Effector memory CD4-positive, alpha-beta T cell (primary cell): ENCODE results near the gene BAD.

Experiments
- DNase-seq, 3 donors: peaks; one replicate each; pipeline ENCODE4 v3.0.0-alpha.2; 2020
- H3K27ac ChIP-seq: 2 replicates; pipeline ENCODE4 v1.7.0; 2013; ENCODE audit warnings: mild to moderate bottlenecking, low read length, moderate library complexity; ENCODE audit not compliant: insufficient read depth, poor library complexity, severe bottlenecking
- H3K27me3 ChIP-seq: replicated peaks from 2 replicates; pipeline ENCODE4 v1.7.0; 2013; ENCODE audit warnings: mild to moderate bottlenecking, low read length; ENCODE audit not compliant: insufficient read depth, control insufficient read depth, poor library complexity, severe bottlenecking
- H3K36me3 ChIP-seq: 2 replicates; pipeline ENCODE4 v1.7.0; 2013; ENCODE audit warnings: mild to moderate bottlenecking, low read length, moderate library complexity; ENCODE audit not compliant: control insufficient read depth, insufficient read depth
- H3K4me1 ChIP-seq: 2 replicates; pipeline ENCODE4 v1.7.0; 2013; ENCODE audit warnings: low read length, mild to moderate bottlenecking; ENCODE audit not compliant: control insufficient read depth, insufficient read depth, poor library complexity, severe bottlenecking
- H3K4me3 ChIP-seq: 2 replicates; pipeline ENCODE4 v1.7.0; 2013; ENCODE audit warnings: low read length, low read depth, mild to moderate bottlenecking; ENCODE audit not compliant: insufficient read depth, poor library complexity, severe bottlenecking
- H3K9me3 ChIP-seq: 2 replicates; pipeline ENCODE4 v1.7.0; 2013; ENCODE audit warnings: mild to moderate bottlenecking, low read length, moderate library complexity; ENCODE audit not compliant: control insufficient read depth

The BAD gene

DNA sequence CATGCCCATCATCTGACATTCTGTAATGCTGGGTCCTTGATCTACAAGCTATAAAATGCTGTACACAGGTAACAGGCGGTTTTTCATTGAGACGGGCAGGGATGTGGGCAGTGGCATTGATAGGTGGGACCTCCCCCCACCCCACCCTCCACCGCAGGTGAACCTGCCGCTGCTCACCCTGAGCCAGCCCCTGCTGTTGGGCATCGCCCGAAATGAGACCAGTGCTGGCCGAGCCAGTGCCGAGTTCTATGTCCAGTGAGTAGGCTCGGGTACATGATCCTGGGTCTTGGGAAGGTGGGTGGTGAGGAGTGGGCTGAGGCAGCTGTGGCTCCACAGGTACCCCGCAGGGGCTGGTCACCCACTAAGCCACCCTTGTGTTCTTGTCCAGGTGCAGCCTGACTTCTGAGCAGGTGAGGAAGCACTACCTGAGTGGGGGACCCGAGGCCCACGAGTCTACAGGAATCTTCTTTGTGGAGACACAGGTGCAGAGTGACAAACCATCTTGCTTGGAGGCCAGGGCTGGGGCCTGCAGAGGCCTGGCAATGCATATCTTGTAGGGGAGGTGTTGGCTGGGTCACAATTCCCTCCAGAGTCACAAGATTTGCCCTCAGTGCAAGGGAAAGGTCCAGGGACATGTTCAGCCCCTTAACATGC, 55.2 kb downstream of the BAD start:
- no peak for DNase-seq
- H3K36me3 ChIP-seq, result no peaks in the 10 kb centered on the region
- no peaks in the 10 kb centered on the region for H3K9me3 ChIP-seq
- no peak overlapping the region for H3K4me3 ChIP-seq
- no peaks in the 10 kb centered on the region for H3K27me3 ChIP-seq
- peaks cover 50% of the 10 kb centered on the region for H3K4me1 ChIP-seq
- H3K27ac ChIP-seq, result peak overlapping the region; percentile 85

DNA sequence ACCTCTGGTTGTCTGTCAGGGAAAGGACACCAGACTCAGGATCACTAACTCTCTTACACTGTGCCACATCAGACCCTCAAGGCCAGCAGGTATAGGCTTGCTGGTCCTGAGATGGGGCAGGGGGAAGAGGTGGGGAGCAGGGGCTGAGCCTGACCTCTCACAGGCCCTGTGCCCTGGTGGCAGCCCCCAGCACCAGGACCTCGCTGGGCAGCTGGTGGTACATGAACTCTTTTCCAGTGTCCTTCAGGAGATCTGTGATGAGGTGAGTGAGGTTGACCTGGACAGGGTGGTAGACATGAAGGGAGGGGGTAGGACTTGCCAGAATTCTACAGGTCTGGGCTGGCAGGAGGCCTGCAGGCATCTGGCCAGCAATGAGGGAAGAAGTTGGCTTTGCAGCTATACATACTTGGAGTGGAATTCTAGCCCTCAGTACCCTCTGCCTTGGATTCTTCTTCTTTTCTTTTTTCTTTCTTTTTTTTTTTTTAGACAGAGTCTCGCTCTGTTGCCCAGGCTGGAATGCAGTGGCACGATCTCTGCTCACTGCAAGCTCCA, 57.0 kb downstream of the BAD start:
- peaks cover 11% of the 10 kb centered on the region for H3K36me3 ChIP-seq
- DNase-seq, result no peak
- no peaks in the 10 kb centered on the region for H3K27me3 ChIP-seq
- H3K4me3 ChIP-seq, result peak overlapping the region; percentile 80
- no peaks in the 10 kb centered on the region for H3K9me3 ChIP-seq
- peak overlapping the region; percentile 82 for H3K27ac ChIP-seq
- H3K4me1 ChIP-seq, result peaks cover 43% of the 10 kb centered on the region

DNA sequence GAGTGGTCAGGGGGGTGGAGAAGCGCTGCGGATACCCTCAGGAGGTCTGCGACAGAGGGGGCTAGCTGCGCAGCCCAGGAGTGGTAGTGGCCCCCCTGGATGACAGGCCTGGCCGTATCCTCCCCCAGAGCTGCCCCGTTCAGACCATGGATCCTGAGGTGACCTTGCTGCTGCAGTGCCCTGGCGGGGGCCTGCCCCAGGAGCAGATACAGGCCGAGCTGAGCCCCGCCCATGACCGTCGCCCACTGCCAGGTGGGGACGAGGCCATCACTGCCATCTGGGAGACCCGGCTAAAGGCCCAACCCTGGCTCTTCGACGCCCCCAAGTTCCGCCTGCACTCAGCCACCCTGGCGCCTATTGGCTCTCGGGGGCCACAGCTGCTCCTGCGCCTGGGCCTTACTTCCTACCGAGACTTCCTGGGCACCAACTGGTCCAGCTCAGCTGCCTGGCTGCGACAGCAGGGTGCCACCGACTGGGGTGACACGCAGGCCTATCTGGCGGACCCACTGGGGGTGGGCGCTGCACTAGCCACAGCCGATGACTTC, 57.9 kb downstream of the BAD start:
- DNase-seq, result peak; percentile 43 to 52 (median 52)

DNA sequence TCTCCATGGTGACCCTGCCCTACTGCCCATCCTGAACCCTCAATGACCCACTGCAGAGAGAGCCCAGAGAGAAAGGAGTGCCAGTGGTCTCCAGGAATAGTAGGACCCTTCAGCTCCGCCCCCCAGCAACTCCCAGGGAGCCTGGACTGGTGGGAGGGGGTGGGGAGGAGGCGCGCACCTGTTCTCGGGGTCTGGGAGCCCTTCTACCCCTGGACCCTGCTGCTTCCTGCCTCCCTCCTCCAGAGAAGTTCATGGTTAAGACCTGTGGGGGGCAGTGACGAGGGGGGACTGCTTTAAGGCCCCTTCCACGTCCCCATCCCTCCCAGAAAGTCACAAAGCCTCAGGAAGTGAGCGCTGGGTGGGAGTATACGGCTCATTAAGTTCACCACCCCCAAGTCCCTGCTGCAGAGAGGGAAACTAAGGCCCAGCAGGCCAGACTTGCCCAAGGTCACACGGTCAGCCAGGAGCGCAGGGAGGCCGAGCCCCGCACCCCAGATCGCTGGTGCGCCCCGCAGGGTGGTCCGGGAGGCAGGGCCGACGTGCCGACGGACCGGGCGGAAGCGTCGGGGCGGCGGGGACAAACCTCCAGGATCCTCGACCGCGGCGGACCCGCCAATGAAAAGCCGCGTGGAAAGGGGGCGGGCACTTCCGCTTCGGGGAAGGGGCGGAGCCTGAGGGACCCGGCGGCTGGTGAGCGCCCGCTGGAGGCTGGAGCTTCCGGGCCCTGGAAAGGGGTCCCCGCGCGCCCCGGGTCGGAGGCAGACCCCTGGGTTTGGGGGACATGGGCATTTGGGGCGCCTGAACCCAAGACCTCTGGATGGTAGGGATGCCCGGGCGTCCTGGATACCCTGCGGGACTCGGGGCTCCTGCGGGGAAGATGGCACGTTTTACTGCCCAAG, 58.6 kb downstream of the BAD start, which contains the start of the genes NUDT22 and TRPT1:
TSS of gene NUDT22 (plus strand) at position 667 of the 899 bp plus-strand sequence. CDS start 379 bp downstream, outside the sequence.
TSS of gene TRPT1 (minus strand) at position 579 of the 899 bp plus-strand sequence. CDS start at position 253, 326 bp downstream.
- Histone ChIP-seq H3K4me3 (peak within 1 kb of the TSS; percentile 80), H3K27ac (peak within 1 kb of the TSS; percentile 82), H3K27me3 (no peaks in the 10 kb centered on the region), H3K4me1 (peaks cover 40% of the 10 kb centered on the region), H3K9me3 (no peaks in the 10 kb centered on the region), H3K36me3 (peaks cover 17% of the 10 kb centered on the region)
- peak; percentile 78 to 84 (median 84) for DNase-seq

More for the DNA sequence above, 57.9 kb downstream of the BAD start:
- H3K9me3 ChIP-seq, result no peaks in the 10 kb centered on the region
- peaks cover 11% of the 10 kb centered on the region for H3K36me3 ChIP-seq
- H3K4me3 ChIP-seq, result peak overlapping the region; percentile 80
- H3K27ac ChIP-seq, result peak overlapping the region; percentile 82
- peaks cover 43% of the 10 kb centered on the region for H3K4me1 ChIP-seq
- H3K27me3 ChIP-seq, result no peaks in the 10 kb centered on the region

DNA sequence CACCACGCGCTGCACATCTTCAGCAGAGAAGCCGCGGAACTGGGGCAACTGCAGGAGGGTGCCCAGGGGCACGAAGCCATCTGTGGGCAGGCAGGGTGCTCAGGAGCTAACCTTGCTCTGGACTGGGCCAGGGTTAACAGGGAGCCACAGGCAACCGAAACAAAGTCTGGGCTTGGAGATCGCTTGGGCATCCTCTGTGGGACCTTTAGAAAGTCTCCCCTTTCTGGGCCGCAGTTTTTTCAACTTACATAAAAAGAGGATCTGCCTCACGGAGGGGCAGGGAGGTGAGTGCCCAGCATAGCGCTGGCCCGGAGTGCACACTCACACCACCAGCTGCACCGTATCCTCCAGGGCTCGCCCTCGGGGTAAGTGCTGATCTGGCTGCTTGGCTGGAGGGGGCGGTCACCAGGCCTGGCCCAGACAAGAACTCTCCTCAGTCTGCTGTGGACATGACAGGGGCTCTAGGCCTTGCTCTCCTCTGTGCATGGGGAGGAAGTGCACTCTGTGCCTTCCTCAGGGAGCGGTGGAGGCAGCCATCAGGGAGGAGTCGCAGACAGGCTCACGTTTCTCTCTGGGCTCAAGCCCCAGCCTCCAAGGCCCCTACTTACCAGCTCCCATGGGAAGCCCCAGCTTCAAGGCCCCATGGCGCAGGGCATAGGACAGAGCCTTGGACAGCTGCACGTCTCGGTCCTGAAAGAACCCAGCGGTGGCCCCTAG, 59.4 kb downstream of the BAD start:
- H3K4me3 ChIP-seq, result peak overlapping the region; percentile 80
- H3K36me3 ChIP-seq, result peaks cover 25% of the 10 kb centered on the region
- H3K4me1 ChIP-seq, result peaks cover 37% of the 10 kb centered on the region
- no peaks in the 10 kb centered on the region for H3K9me3 ChIP-seq
- H3K27ac ChIP-seq, result peak overlapping the region; percentile 82
- no peaks in the 10 kb centered on the region for H3K27me3 ChIP-seq
- DNase-seq, result no peak

DNA sequence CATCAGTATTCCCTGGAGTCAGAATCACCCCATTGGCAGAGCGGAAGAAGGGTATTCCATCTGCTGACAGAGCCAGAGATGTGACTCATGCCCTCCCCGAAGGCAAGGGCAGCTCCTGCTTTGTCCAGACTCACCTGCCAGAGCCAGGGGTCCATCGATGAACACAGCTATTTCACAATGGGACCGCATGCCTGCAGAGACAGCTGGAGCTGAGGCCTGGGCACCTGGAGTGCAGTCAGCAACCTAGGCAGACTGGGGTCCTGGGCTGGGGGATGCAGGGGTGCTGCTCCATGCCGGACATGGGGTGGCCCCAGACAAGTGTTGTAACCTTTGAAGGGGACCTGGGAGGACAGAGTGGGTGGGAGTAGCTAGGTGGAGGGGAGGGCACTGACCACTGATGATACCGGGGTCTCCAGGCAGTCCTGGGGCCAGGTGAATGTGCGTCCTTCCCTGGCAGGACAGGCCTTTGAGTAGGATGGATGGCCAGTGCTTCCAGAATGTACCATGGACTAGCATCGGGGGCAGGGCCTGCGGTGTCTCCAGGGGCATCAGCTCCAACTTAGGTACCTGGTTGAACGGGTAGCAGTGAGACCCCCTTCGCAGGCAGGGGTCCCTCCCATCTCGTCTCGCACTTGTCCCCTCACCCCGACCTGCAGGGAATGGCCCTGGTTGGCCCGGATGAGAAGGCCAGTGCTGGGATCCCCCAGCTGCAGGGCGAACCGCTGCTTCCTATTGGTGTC, 60.1 kb downstream of the BAD start:
- no peaks in the 10 kb centered on the region for H3K9me3 ChIP-seq
- H3K4me1 ChIP-seq, result peaks cover 30% of the 10 kb centered on the region
- H3K27ac ChIP-seq, result no peak overlapping the region
- DNase-seq, result no peak
- peaks cover 32% of the 10 kb centered on the region for H3K36me3 ChIP-seq
- no peak overlapping the region for H3K4me3 ChIP-seq
- H3K27me3 ChIP-seq, result no peaks in the 10 kb centered on the region

DNA sequence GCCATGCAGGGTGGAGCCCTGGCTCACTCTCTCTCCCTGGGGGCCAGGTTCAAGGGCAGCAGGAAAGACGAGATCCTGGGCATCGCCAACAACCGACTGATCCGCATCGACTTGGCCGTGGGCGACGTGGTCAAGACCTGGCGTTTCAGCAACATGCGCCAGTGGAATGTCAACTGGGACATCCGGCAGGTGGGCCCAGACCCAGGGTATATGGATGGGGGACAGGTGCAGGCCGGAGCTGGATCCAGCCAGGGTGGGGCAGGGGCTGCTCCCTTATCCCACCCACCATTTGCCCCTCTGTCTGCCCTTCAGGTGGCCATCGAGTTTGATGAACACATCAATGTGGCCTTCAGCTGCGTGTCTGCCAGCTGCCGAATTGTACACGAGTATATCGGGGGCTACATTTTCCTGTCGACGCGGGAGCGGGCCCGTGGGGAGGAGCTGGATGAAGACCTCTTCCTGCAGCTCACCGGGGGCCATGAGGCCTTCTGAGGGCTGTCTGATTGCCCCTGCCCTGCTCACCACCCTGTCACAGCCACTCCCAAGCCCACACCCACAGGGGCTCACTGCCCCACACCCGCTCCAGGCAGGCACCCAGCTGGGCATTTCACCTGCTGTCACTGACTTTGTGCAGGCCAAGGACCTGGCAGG, 61.3 kb downstream of the BAD start:
- Histone ChIP-seq H3K36me3 (peaks cover 44% of the 10 kb centered on the region), H3K27ac (no peak overlapping the region), H3K27me3 (no peaks in the 10 kb centered on the region), H3K4me1 (peaks cover 26% of the 10 kb centered on the region), H3K4me3 (no peak overlapping the region), H3K9me3 (no peaks in the 10 kb centered on the region)
- no peak for DNase-seq

DNA sequence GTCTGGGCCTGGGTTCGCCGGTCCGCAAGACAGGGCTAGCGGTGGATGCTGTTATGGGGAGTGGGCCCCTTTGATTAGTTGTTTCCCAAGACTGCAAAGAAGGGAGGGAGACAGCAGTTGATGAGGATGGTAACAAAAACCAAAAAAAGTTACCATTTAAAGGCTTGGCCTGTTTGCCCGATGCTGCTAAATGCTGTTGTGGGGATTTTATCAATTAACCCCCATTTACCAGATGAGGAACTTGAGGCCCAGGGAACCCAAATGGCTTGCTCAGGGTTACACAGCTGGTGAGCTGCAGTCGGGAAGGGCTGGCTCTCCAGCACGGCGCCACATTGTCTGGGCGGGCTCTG, 61.8 kb downstream of the BAD start:
- peaks cover 45% of the 10 kb centered on the region for H3K36me3 ChIP-seq
- H3K4me1 ChIP-seq, result peaks cover 26% of the 10 kb centered on the region

More for the DNA sequence above, 61.8 kb downstream of the BAD start:
- Histone ChIP-seq H3K4me3 (no peak overlapping the region), H3K27ac (no peak overlapping the region), H3K9me3 (no peaks in the 10 kb centered on the region), H3K27me3 (no peaks in the 10 kb centered on the region)
- no peak for DNase-seq
